CD4-positive, alpha-beta T cell treated with Interleukin-4 for 1 hour (primary cell): ENCODE data around the gene NDUFA8.
A peak's percentile ranks its signal among the peaks of the same experiment; 100 is the strongest.
"Not testable (repeated sequence)": the region's sequence is repeated elsewhere in the genome, so short reads cannot be mapped to it uniquely, and the experiment has no call there.

ENCODE experiments used
- DNase-seq, 2 donors: peaks; one replicate each; pipeline ENCODE4 v3.0.0-alpha.2; 2020 to 2022

NDUFA8 gene

GRCh38 chr9:122119166-122119521 lies 40.4 kb downstream of the NDUFA8 start:
- no peak for DNase-seq

GRCh38 chr9:122118343-122119165 lies 41.0 kb downstream of the NDUFA8 start:
- DNase-seq, result no peak

GRCh38 chr9:122117241-122117640 lies 42.3 kb downstream of the NDUFA8 start:
- not testable (repeated sequence) for DNase-seq

- no peak for DNase-seq
Observed at GRCh38 chr9:122116448-122117173, 43.0 kb downstream of the NDUFA8 start.

- no peak for DNase-seq
Observed at GRCh38 chr9:122116040-122116439, 43.5 kb downstream of the NDUFA8 start.

- no peak for DNase-seq
Observed at GRCh38 chr9:122115176-122116035, 44.2 kb downstream of the NDUFA8 start.

GRCh38 chr9:122113574-122113973 lies 46.0 kb downstream of the NDUFA8 start:
- no peak for DNase-seq

GRCh38 chr9:122112238-122112637 lies 47.3 kb downstream of the NDUFA8 start:
- DNase-seq, result no peak

- DNase-seq, result no peak
Observed at GRCh38 chr9:122111413-122112085, 48.0 kb downstream of the NDUFA8 start.

GRCh38 chr9:122110100-122110833 lies 49.3 kb downstream of the NDUFA8 start:
- no peak for DNase-seq

GRCh38 chr9:122109035-122109813 lies 50.4 kb downstream of the NDUFA8 start:
- no peak for DNase-seq

- no peak for DNase-seq
Observed at GRCh38 chr9:122107291-122107805, 52.2 kb downstream of the NDUFA8 start.

GRCh38 chr9:122106576-122106975 lies 53.0 kb downstream of the NDUFA8 start:
- DNase-seq, result no peak

- DNase-seq, result no peak
Observed at GRCh38 chr9:122103985-122104384, 55.6 kb downstream of the NDUFA8 start.

GRCh38 chr9:122102156-122102555 lies 57.4 kb downstream of the NDUFA8 start:
- no peak for DNase-seq

GRCh38 chr9:122100756-122101155 lies 58.8 kb downstream of the NDUFA8 start:
- DNase-seq, result no peak

- peak; percentile 77 to 78 for DNase-seq
Observed at GRCh38 chr9:122099271-122099869, 60.2 kb downstream of the NDUFA8 start.

GRCh38 chr9:122097679-122098315 lies 61.8 kb downstream of the NDUFA8 start:
- DNase-seq, result no peak

GRCh38 chr9:122096620-122097415 lies 62.8 kb downstream of the NDUFA8 start:
- DNase-seq, result no peak
